ENCODE results near the gene TRIM47. TPM values are rescaled to one million over a fixed set of nuclear protein-coding genes. Genes with fewer than 3 reads are reported as not detected.

Gene TRIM47
- total RNA-seq, 4 donors from 2014 or later, result 18.5 to 53.8 (median 29.6) TPM

- DNase-seq (ENCODE audit: low spot score), result no peak
- ATAC-seq (ENCODE audit: low FRiP score), result peak; percentile 34
- TF ChIP-seq CTCF (IDR thresholded peaks at IDR 0.05), result peak in 1 of 3 donors; percentile 36
Observed at GRCh38 chr17:75877752-75878173, 618 bp downstream of the TRIM47 start.

DNA sequence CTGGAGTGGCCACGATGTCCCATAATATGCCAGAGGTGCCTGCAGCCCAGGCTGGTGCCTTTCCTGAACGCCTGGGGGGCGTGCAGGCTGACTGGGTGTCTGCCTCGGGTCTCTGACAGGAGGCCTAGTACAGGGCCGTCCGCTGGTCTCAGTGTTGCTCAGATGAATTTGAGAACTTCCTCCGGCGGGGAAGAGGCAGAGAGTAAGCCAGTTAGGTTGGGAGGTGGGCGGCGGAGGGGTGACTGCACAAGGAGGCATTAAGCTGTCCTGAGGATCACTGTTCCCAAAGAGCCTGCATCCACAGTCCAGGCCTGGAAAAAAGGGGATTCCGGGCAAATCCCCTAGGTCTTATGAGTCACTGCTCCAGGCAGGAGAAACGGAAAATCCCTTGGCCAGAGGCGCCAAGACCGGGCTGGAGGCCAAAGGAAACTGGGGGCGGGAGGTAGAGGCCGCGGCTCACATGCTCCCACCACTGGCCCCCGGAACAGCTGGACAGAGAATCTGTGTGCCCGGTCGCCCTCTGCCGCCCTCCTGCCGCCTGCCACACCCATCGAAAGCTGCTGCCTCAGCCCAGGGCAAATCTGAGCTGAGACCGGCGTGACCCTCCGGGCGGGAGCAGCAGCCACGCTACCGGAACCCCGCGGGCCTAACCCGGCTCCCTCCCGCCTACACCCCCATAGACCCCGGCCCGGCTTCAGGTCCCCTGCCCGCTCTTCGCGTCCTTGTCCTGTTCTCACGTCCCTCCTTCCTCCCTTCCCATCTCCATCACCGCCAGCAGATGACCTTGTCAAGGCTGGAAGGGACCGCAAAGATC, 1.2 kb downstream of the TRIM47 start:
- no peak for TF ChIP-seq CTCF (IDR thresholded peaks at IDR 0.05)
- peak; percentile 93 for DNase-seq (ENCODE audit: low spot score)
- peak; percentile 65 for ATAC-seq (ENCODE audit: low FRiP score)

- DNase-seq (ENCODE audit: low spot score), result no peak
- ATAC-seq (ENCODE audit: low FRiP score), result peak; percentile 0
- no peak for TF ChIP-seq CTCF (IDR thresholded peaks at IDR 0.05)
Observed at GRCh38 chr17:75876190-75876937, 2.0 kb downstream of the TRIM47 start.

GRCh38 chr17:75875940-75876189, 2.5 kb downstream of the TRIM47 start:
- peak; percentile 8 for ATAC-seq (ENCODE audit: low FRiP score)
- TF ChIP-seq CTCF (IDR thresholded peaks at IDR 0.05), result no peak
- DNase-seq (ENCODE audit: low spot score), result no peak

- ATAC-seq (ENCODE audit: low FRiP score), result no peak
- TF ChIP-seq CTCF (IDR thresholded peaks at IDR 0.05), result no peak
- DNase-seq (ENCODE audit: low spot score), result no peak
Observed at GRCh38 chr17:75875182-75875939, 3.0 kb downstream of the TRIM47 start.

DNA sequence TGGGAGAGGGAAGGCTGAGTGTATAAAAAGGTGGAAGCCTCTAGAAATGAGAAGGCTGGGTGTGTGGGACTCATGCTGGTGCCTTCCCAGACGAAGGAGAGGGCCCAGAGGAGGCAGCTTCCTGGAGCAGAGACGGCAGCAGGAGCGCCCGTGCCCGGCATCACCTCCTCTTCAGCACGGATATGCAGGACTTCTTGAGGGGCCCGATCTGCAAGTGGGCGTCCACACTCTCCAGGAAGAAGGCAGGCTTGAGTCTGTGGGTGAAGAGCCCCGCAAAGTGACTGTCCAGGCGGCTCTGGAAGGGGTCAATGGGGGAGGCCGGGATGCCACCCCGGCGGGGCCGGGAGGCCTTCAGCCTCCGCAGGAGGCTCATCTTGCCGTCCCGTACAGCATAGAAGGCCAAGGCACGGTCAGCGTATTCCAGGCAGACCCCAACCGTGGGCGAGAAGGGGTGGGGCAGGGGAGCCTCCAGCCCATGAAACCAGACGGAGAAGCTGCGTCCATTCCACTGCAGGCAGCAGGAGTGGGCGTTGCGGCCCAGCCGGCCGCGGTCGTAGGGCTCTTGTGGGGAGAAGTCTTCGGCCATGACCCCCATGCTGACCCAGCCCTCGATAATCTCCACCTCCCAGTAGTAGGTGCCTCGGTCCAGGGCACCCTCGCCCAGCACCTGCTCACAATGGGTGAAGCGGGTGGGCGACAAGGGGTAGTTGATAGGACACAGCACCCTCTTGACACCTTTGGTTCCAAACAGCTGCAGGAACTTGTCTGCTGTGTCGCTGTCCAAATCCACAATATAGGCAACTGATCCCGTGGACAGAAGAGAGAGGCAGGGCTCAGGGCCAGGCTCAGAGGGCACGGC, 3.8 kb downstream of the TRIM47 start:
- no peak for ATAC-seq (ENCODE audit: low FRiP score)
- TF ChIP-seq CTCF (IDR thresholded peaks at IDR 0.05), result no peak
- DNase-seq (ENCODE audit: low spot score), result no peak
